Tibial nerve (tissue), 4 donors: Measurements from ENCODE around the gene C1orf56. TPM values are rescaled to one million over a fixed set of nuclear protein-coding genes. Genes with fewer than 3 reads are reported as not detected.
A peak's percentile ranks its signal among the peaks of the same experiment; 100 is the strongest.

Source experiments
- DNase-seq, 2 donors: peaks; one replicate each; pipeline ENCODE4 v3.0.0-alpha.2; 2019; ENCODE audit warnings: low spot score in 2 of 2
- H3K27ac ChIP-seq, 4 donors: fragments of 200-600 bp; sonication (generic) in 3 of 4; one replicate each; pipeline ENCODE4 v1.5.1; 2017 to 2019; ENCODE audit warnings: mild to moderate bottlenecking in 1 of 4
- H3K27me3 ChIP-seq, 2 donors: fragments of 200-600 bp; sonication (generic) in 1 of 2; one replicate each; pipeline versions ENCODE4 v1.5.1 to v1.6.0; 2017 to 2019
- H3K36me3 ChIP-seq, 3 donors: fragments of 200-600 bp; sonication (generic); one replicate each; pipeline ENCODE4 v1.5.1; 2018 to 2019
- H3K4me1 ChIP-seq, 4 donors: fragments of 200-600 bp; sonication (generic) in 3 of 4; one replicate each; pipeline ENCODE4 v1.5.1; 2017 to 2019
- H3K4me3 ChIP-seq, 4 donors: fragments of 200-600 bp; sonication (generic) in 3 of 4; one replicate each; pipeline ENCODE4 v1.5.1; 2017 to 2019; ENCODE audit warnings: mild to moderate bottlenecking in 1 of 4, moderate library complexity in 1 of 4
- H3K9me3 ChIP-seq, 4 donors: fragments of 200-600 bp; sonication (generic) in 3 of 4; one replicate each; pipeline ENCODE4 v1.5.1; 2017 to 2019
- CTCF ChIP-seq, 5 experiments: fragments of 200-600 bp in 3 of 5; fragments of 450-650 bp in 2 of 5; sonication (generic) in 3 of 5; IDR thresholded peaks; one replicate each; pipeline ENCODE4 v1.5.1; 2016 to 2019; ENCODE audit warnings: antibody characterized with exemption in 5 of 5, mild to moderate bottlenecking in 3 of 5, moderate library complexity in 2 of 5
- EP300 ChIP-seq, 2 donors: sonication (generic); formaldehyde crosslinking; IDR thresholded peaks; one replicate each; pipeline ENCODE4 v1.6.1; 2017; ENCODE audit warnings: antibody characterized with exemption in 2 of 2, mild to moderate bottlenecking in 1 of 2
- POLR2A ChIP-seq, 2 donors: fragments of 450-650 bp; IDR thresholded peaks; one replicate each; pipeline ENCODE4 v1.6.1; 2017; ENCODE audit warnings: antibody characterized with exemption in 2 of 2, mild to moderate bottlenecking in 2 of 2, moderate library complexity in 2 of 2
- WGBS, 2 donors: methylation state at CpG; one replicate each; pipeline ENCODE4 v1.1.5; 2018; 5-methylcytosine and 5-hydroxymethylcytosine counted together
- total RNA-seq, 4 donors: library from RNA; depleted of rRNA; stranded (reverse); fragments of >200 nt; gene quantifications; one replicate each; pipeline ENCODE4 v1.1.0, GENCODE V29; 2016

C1orf56 gene
- total RNA-seq, 4 donors from 2014 or later = 5.0 to 9.6 (median 6.5) TPM

GRCh38 chr1:151009674-151010345, 37.7 kb upstream of the C1orf56 start:
- Histone ChIP-seq H3K27ac (peak overlapping the region; percentile 83 to 96 (median 91)), H3K36me3 (no peaks in the 10 kb centered on the region), H3K9me3 (no peaks in the 10 kb centered on the region), H3K4me1 (peaks cover 0 to 75% (median 43%) of the 10 kb centered on the region in 4 donors), H3K27me3 (no peaks in the 10 kb centered on the region), H3K4me3 (no peak overlapping the region)
- TF ChIP-seq CTCF (IDR thresholded peaks at IDR 0.05) = no peak
- TF ChIP-seq POLR2A (IDR thresholded peaks at IDR 0.05) = no peak
- no peak for TF ChIP-seq EP300 (IDR thresholded peaks at IDR 0.05)
- WGBS, 2 donors = 96% methylated on average over 8 of the region's 8 CpGs
- no peak for DNase-seq

GRCh38 chr1:151010346-151010726, 37.2 kb upstream of the C1orf56 start:
- Histone ChIP-seq H3K9me3 (no peaks in the 10 kb centered on the region), H3K4me3 (no peak overlapping the region), H3K4me1 (peaks cover 0 to 70% (median 40%) of the 10 kb centered on the region in 4 donors), H3K36me3 (no peaks in the 10 kb centered on the region), H3K27me3 (no peaks in the 10 kb centered on the region), H3K27ac (peak overlapping the region in 2 of 4 donors; percentile 83 to 91)
- no peak for TF ChIP-seq POLR2A (IDR thresholded peaks at IDR 0.05)
- TF ChIP-seq EP300 (IDR thresholded peaks at IDR 0.05) = no peak
- no peak for TF ChIP-seq CTCF (IDR thresholded peaks at IDR 0.05)
- no peak for DNase-seq
- WGBS, 2 donors = 82 to 84% methylated on average over 3 of the region's 3 CpGs

GRCh38 chr1:151011154-151011850, 36.2 kb upstream of the C1orf56 start:
- peaks cover 0 to 65% (median 39%) of the 10 kb centered on the region in 4 donors for H3K4me1 ChIP-seq
- H3K4me3 ChIP-seq = no peak overlapping the region
- peak overlapping the region in 3 of 4 donors; percentile 64 to 91 (median 83) for H3K27ac ChIP-seq
- no peaks in the 10 kb centered on the region for H3K9me3 ChIP-seq
- H3K36me3 ChIP-seq = no peaks in the 10 kb centered on the region
- DNase-seq = no peak
- no peaks in the 10 kb centered on the region for H3K27me3 ChIP-seq
- 34 to 39% methylated on average over 4 of the region's 4 CpGs for WGBS, 2 donors
- TF ChIP-seq EP300 (IDR thresholded peaks at IDR 0.05) (no peak), POLR2A (IDR thresholded peaks at IDR 0.05) (no peak), CTCF (IDR thresholded peaks at IDR 0.05) (no peak)

GRCh38 chr1:151012684-151013471, 34.7 kb upstream of the C1orf56 start:
- Histone ChIP-seq H3K27ac (peak overlapping the region; percentile 49 to 91 (median 74)), H3K27me3 (no peaks in the 10 kb centered on the region), H3K36me3 (peaks cover 0 to 6% (median 0%) of the 10 kb centered on the region in 3 donors), H3K4me3 (no peak overlapping the region), H3K9me3 (no peaks in the 10 kb centered on the region), H3K4me1 (peaks cover 0 to 53% (median 29%) of the 10 kb centered on the region in 4 donors)
- 69 to 71% methylated on average over 14 of the region's 14 CpGs for WGBS, 2 donors
- no peak for DNase-seq
- TF ChIP-seq POLR2A (IDR thresholded peaks at IDR 0.05) (peak in 1 of 2 donors; percentile 28), EP300 (IDR thresholded peaks at IDR 0.05) (no peak)

- Histone ChIP-seq H3K4me1 (peaks cover 0 to 51% (median 27%) of the 10 kb centered on the region in 4 donors), H3K27ac (peak overlapping the region; percentile 49 to 91 (median 74)), H3K9me3 (no peaks in the 10 kb centered on the region), H3K4me3 (no peak overlapping the region), H3K36me3 (peaks cover 0 to 13% (median 0%) of the 10 kb centered on the region in 3 donors), H3K27me3 (no peaks in the 10 kb centered on the region)
- no peak for DNase-seq
- TF ChIP-seq CTCF (IDR thresholded peaks at IDR 0.05) (no peak), POLR2A (IDR thresholded peaks at IDR 0.05) (no peak), EP300 (IDR thresholded peaks at IDR 0.05) (no peak)
- 25 to 48% methylated on average over 2 of the region's 2 CpGs for WGBS, 2 donors
Observed at GRCh38 chr1:151013518-151013917, 34.0 kb upstream of the C1orf56 start.
